GM10266 (cell line): ENCODE results near the gene GNB2.

Experiments
- DNase-seq: peaks from one replicate; pipeline ENCODE4 v3.0.0; 2012; ENCODE audit errors: extremely low spot score
- TF ChIP-seq, protein P1 (sequence below): IDR thresholded peaks from 2 replicates; pipeline ENCODE4 v1.5.1; 2012; ENCODE audit warnings: mild to moderate bottlenecking, low read depth; ENCODE audit not compliant: control insufficient read depth, insufficient read depth; ENCODE audit errors: missing control alignments

The GNB2 gene

DNA sequence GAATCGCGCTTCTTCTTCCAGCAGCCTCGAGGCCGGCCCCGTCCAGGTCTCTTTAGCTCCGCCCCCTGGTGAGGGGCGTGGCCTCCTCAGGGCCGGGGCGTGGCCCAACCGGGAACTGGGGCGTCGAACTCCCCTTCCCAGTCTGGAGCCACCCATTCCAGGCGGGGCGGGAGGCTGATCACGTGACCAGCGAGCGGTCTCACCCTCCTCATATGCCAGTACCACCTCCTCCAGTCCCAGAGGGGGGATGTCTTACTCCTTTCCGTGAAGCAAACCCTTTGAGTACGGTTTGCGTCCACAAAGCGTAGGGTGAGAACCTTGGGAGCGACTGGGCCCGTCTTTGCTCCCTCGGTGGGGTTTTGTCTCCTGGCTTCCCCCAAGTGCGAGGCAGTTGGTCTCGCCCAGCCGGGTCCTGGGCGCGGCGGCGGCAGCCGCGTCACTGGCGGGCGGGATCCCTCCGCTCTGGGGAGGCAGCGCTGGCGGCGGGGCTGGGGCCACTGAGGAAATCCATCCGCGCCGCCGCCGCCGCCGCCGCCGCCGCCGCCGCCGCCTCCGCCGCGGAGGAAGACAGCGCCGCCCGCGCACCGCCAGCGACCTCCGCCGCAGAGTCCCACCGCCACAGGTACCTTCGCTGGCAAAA lies at the start of gene GNB2:
Gene GNB2 (plus strand): TSS at position 439 of the 640 bp plus-strand sequence. CDS start 2,526 bp downstream, outside the sequence.
- TF ChIP-seq, protein P1, sequence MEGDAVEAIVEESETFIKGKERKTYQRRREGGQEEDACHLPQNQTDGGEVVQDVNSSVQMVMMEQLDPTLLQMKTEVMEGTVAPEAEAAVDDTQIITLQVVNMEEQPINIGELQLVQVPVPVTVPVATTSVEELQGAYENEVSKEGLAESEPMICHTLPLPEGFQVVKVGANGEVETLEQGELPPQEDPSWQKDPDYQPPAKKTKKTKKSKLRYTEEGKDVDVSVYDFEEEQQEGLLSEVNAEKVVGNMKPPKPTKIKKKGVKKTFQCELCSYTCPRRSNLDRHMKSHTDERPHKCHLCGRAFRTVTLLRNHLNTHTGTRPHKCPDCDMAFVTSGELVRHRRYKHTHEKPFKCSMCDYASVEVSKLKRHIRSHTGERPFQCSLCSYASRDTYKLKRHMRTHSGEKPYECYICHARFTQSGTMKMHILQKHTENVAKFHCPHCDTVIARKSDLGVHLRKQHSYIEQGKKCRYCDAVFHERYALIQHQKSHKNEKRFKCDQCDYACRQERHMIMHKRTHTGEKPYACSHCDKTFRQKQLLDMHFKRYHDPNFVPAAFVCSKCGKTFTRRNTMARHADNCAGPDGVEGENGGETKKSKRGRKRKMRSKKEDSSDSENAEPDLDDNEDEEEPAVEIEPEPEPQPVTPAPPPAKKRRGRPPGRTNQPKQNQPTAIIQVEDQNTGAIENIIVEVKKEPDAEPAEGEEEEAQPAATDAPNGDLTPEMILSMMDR: no peak
- DNase-seq: peak; percentile 98

DNA sequence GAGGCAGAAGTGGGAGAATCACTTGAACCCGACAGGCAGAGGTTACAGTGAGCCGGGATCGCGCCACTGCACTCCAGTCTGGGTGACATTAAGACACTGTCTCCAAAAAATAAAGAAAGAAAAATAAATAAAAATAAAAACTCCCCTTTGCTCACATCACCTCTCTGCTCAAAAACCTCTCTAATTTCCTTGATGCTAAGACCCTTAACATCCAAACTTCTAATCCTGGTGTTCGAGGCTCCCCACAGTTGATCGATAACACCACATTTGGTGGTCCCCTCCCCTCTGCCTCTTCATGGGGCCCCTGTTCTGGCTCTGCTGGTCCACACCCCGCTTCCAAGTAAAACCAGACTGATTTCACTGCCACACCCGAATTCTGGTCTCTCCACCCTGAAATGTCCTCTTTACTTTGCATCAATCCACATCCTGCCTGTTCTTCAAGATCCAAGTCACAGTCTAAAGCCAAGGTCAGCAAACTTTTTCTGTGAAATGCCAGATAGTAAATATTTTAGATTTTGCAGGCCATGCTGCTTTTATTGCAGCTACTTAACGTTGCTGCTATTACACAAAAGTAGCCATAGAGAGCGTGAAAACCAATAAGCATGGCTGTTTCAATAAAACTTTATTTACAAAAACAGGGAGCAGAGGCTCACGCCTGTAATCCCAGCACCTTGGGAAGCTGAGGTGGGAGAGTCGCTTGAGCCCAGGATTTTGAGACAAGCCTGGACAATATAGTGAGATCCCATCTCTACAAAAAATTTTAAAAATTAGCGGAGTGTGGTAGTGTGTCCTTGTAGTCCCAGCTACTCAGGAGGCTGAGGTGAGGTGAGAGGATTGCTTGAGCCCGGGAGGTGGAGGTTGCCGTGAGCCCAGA lies 49.4 kb upstream of the GNB2 start:
- DNase-seq: no peak
- TF ChIP-seq, protein P1: no peak

DNA sequence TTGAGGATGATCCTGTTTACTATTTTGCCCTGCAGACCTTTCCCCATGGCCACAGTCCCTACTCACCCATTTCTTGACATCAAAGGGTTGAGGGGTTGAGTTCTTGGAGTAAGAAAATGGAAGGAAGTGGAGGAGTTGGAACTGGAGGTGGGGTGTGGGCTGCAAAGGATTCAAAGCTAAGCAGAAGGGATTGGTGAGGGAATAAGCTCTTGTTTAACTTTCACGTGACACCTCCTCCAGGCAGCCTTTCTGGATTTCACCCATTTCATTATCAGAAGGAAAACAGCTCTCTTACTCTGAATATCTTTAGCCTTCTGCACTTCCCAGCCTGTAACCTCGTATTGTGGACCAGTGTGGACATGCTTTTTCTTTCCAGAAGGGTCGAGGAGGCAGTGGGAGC lies 47.5 kb upstream of the GNB2 start:
- no peak for DNase-seq
- TF ChIP-seq, protein P1: no peak

DNA sequence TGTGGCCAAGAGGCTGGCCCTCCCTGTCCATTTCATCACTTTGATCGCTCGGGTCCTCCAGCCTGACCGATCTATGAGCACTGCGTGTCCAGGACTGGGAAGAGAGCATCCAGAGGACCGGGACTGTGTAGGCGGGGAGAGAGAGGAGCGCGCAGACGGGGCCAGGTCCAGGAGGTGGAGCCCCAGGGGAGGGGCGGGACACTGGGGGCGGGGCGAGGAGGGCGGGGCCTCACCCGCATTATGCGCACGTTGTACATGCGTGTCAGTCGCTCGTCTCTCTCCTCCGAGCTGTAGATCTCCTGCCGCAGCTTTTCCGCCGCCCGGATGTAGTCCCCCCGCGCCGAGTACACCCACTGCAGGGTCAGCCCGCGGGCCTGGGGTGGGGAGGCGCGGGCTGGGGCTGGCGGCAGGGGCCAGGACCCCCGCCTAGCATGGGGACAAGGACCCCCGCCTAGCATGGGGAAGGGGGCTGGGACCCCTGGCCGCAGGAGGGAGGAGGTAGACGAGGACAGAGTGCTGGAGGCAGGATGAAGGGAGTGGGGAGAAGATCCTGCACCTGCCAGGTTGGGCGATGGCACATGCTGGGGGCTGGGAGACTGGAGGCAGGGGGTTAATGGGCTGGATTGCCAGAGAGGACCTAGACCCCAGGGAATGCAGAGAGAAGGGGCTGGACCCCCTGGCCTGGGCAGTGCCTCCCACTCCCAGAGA lies 46.9 kb upstream of the GNB2 start:
- peak; percentile 97 for DNase-seq
- TF ChIP-seq, protein P1: no peak

DNA sequence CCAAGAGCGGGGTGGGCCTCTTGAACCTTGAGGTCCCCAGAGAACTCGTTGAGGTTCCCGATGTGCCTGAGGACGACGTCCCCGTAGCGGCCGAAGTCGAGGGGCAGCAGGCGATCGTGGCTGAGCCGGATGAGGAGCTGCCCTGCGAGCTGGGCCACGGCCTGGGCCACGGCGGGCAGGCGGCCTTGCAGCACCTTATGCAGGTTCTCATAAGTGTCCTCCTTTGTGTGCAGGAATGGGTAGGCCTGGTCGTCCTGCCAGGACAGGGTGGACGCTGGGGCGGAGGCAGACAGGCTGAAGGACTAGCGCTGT lies 46.3 kb upstream of the GNB2 start:
- TF ChIP-seq, protein P1: no peak
- no peak for DNase-seq

DNA sequence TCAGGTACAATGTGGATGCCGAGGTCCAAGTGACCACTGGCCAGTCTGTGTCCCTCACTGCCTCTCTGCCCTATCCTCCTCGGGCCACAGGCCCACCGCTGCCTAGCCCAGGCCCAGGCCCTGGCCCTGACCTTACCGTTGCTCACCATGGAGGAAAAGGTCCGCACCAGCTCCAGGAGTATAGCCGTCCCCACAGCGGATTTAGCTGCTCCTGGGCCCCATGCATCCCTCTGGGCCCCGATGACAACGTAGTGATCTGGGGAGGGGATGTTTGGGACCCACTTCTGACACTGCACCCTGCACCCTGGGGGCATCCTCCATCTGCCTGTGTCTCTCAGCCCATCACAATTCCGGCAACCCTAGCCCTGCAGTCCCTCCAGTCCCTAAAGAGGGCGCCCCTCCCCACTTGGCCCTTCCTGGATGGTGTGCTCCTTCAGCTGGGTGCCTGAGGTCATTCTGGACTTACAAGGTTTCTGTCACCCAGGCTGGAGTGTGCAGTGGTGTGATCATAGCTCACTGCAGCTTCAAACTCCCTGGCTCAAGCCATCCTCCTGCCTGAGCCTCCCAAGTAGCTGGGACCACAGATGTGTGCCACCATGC lies 44.3 kb upstream of the GNB2 start:
- TF ChIP-seq, protein P1: peak; percentile 39
- no peak for DNase-seq
